Neural cell (in vitro differentiated cells): Measurements from ENCODE around the gene CAVIN3.

Experiments
- EZH2 ChIP-seq: fragments of 200-600, 300-800 bp; shearing (Covaris generic), sonication (generic); IDR thresholded peaks from 2 replicates; pipeline ENCODE4 v1.6.1; 2014; ENCODE audit warnings: antibody characterized with exemption, low read length, borderline replicate concordance, mild to moderate bottlenecking; ENCODE audit not compliant: insufficient read depth, poor library complexity, severe bottlenecking
- TF ChIP-seq, protein P1 (sequence below): fragments of 450-650 bp; IDR thresholded peaks from 2 replicates; pipeline ENCODE4 v1.5.1; 2014; ENCODE audit warnings: antibody characterized with exemption, mild to moderate bottlenecking, moderate library complexity; ENCODE audit not compliant: poor library complexity, severe bottlenecking
- TF ChIP-seq, protein P2 (sequence below): IDR thresholded peaks from 2 replicates; pipeline ENCODE4 v1.6.1; 2012; ENCODE audit warnings: borderline replicate concordance

DNA sequence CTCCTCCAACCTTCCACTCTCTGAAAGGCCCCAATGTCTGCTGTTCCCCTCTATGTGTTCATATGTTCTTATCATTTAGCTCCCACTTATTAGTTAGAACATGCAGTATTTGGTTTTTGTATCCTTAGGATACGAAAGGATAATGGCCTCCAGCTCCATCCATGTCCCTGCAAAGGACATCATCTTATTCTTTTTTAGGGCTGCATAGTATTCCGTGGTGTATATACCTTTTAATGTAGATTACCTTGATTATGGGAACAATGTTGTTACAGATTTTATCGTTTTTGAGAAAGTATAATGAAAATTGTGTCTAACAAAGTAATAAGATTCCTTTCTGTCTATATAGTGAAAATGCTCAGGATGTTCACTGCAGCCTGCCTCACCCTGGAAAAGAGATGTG is 16.0 kb upstream of the CAVIN3 start:
- TF ChIP-seq, protein P1, sequence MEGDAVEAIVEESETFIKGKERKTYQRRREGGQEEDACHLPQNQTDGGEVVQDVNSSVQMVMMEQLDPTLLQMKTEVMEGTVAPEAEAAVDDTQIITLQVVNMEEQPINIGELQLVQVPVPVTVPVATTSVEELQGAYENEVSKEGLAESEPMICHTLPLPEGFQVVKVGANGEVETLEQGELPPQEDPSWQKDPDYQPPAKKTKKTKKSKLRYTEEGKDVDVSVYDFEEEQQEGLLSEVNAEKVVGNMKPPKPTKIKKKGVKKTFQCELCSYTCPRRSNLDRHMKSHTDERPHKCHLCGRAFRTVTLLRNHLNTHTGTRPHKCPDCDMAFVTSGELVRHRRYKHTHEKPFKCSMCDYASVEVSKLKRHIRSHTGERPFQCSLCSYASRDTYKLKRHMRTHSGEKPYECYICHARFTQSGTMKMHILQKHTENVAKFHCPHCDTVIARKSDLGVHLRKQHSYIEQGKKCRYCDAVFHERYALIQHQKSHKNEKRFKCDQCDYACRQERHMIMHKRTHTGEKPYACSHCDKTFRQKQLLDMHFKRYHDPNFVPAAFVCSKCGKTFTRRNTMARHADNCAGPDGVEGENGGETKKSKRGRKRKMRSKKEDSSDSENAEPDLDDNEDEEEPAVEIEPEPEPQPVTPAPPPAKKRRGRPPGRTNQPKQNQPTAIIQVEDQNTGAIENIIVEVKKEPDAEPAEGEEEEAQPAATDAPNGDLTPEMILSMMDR = no peak
- TF ChIP-seq, protein P2, sequence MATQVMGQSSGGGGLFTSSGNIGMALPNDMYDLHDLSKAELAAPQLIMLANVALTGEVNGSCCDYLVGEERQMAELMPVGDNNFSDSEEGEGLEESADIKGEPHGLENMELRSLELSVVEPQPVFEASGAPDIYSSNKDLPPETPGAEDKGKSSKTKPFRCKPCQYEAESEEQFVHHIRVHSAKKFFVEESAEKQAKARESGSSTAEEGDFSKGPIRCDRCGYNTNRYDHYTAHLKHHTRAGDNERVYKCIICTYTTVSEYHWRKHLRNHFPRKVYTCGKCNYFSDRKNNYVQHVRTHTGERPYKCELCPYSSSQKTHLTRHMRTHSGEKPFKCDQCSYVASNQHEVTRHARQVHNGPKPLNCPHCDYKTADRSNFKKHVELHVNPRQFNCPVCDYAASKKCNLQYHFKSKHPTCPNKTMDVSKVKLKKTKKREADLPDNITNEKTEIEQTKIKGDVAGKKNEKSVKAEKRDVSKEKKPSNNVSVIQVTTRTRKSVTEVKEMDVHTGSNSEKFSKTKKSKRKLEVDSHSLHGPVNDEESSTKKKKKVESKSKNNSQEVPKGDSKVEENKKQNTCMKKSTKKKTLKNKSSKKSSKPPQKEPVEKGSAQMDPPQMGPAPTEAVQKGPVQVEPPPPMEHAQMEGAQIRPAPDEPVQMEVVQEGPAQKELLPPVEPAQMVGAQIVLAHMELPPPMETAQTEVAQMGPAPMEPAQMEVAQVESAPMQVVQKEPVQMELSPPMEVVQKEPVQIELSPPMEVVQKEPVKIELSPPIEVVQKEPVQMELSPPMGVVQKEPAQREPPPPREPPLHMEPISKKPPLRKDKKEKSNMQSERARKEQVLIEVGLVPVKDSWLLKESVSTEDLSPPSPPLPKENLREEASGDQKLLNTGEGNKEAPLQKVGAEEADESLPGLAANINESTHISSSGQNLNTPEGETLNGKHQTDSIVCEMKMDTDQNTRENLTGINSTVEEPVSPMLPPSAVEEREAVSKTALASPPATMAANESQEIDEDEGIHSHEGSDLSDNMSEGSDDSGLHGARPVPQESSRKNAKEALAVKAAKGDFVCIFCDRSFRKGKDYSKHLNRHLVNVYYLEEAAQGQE = no peak
- TF ChIP-seq EZH2 = no peak
